ENCODE measurements around the gene GSK3B. TPM values are rescaled to one million over a fixed set of nuclear protein-coding genes. Genes with fewer than 3 reads are reported as not detected.

Gene GSK3B
- total RNA-seq, 1 experiment from 2014 or later: 56.5 TPM

GRCh38 chr3:119794401-119794800 lies 299.8 kb downstream of the GSK3B start:
- no peak overlapping the region for H2BK12ac ChIP-seq (ENCODE audit: insufficient read length, low read depth, low read length)
- no peaks in the 10 kb centered on the region for H3K79me1 ChIP-seq (ENCODE audit: insufficient read depth, low read depth, low read length, poor library complexity, severe bottlenecking)
- no peaks in the 10 kb centered on the region for H3K79me2 ChIP-seq (ENCODE audit: insufficient read depth, low read length)
- H3K27me3 ChIP-seq (ENCODE audit: insufficient read depth, low read length): no peaks in the 10 kb centered on the region
- TF ChIP-seq, protein P1, sequence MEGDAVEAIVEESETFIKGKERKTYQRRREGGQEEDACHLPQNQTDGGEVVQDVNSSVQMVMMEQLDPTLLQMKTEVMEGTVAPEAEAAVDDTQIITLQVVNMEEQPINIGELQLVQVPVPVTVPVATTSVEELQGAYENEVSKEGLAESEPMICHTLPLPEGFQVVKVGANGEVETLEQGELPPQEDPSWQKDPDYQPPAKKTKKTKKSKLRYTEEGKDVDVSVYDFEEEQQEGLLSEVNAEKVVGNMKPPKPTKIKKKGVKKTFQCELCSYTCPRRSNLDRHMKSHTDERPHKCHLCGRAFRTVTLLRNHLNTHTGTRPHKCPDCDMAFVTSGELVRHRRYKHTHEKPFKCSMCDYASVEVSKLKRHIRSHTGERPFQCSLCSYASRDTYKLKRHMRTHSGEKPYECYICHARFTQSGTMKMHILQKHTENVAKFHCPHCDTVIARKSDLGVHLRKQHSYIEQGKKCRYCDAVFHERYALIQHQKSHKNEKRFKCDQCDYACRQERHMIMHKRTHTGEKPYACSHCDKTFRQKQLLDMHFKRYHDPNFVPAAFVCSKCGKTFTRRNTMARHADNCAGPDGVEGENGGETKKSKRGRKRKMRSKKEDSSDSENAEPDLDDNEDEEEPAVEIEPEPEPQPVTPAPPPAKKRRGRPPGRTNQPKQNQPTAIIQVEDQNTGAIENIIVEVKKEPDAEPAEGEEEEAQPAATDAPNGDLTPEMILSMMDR (conservative IDR thresholded peaks at IDR 0.05): no peak
- no peaks in the 10 kb centered on the region; a peak in 1 of 5 replicates for H3K9me3 Mint-ChIP-seq
- H2AFZ ChIP-seq (ENCODE audit: low read length): no peak overlapping the region
- peaks cover 14 to 19% of the 10 kb centered on the region in 2 experiments for H3K4me1 Mint-ChIP-seq
- H3K23ac ChIP-seq (ENCODE audit: insufficient read length, low read depth, low read length): no peak overlapping the region
- no peak overlapping the region for H4K91ac ChIP-seq (ENCODE audit: insufficient read length, low read depth, low read length)
- H3K36me3 Mint-ChIP-seq (ENCODE audit: insufficient read depth in 1 of 3, low read depth in 3 of 3): no peaks in the 10 kb centered on the region; a peak in 1 of 7 replicates
- no peak overlapping the region for H3K27ac Mint-ChIP-seq
- no peak overlapping the region for H3K14ac ChIP-seq (ENCODE audit: insufficient read depth, low read length)
- no peak overlapping the region for H3K4me3 Mint-ChIP-seq
- H3K4me2 ChIP-seq (ENCODE audit: insufficient read depth, insufficient read length, low read length): no peak overlapping the region
- no peak overlapping the region for H2BK5ac ChIP-seq (ENCODE audit: insufficient read length, low read length)
- WGBS (ENCODE audit: extremely low coverage, insufficient read length, low lambda C conversion rate): no CpG with 5 or more reads among the region's 2 CpGs
- no peak overlapping the region for H4K5ac ChIP-seq (ENCODE audit: insufficient read length, low read depth, low read length)
- no peaks in the 10 kb centered on the region for H3K9me3 ChIP-seq (ENCODE audit: control insufficient read depth, low read depth, low read length)
- H2AK5ac ChIP-seq (ENCODE audit: insufficient read length, low read length): no peak overlapping the region
- no peak overlapping the region for H2BK15ac ChIP-seq (ENCODE audit: low read depth, low read length)
- H4K20me1 ChIP-seq (ENCODE audit: control insufficient read depth, insufficient read depth, insufficient read length): no peaks in the 10 kb centered on the region
- no peak overlapping the region for H4K8ac ChIP-seq (replicated peaks; ENCODE audit: insufficient read length, low read depth, low read length)
- H3T11ph ChIP-seq (ENCODE audit: low read length): no peak overlapping the region
- no peak for DNase-seq
- H3K27me3 Mint-ChIP-seq (ENCODE audit: low read depth): no peaks in the 10 kb centered on the region
- H3K56ac ChIP-seq (ENCODE audit: insufficient read length, low read depth, low read length): no peak overlapping the region
- no peak overlapping the region for H3K4ac ChIP-seq (ENCODE audit: low read depth, low read length)
- H3K18ac ChIP-seq (ENCODE audit: insufficient read length, low read depth, low read length): no peak overlapping the region
- no peak overlapping the region for H2BK120ac ChIP-seq (ENCODE audit: low read depth, low read length, poor library complexity, severe bottlenecking)
- H2BK20ac ChIP-seq (ENCODE audit: low read depth, low read length, poor library complexity, severe bottlenecking): no peak overlapping the region
- H3K9ac ChIP-seq (ENCODE audit: extremely low read depth, insufficient read length, low read length): no peak overlapping the region
- peaks cover 3% of the 10 kb centered on the region; the same call in 1 of the 2 replicates for H3K4me1 ChIP-seq (ENCODE audit: insufficient read depth, low read length)
- H3K27ac ChIP-seq (ENCODE audit: insufficient read length, low read depth, low read length): no peak overlapping the region
- H3K23me2 ChIP-seq (ENCODE audit: insufficient read length, low read depth, low read length, poor library complexity, severe bottlenecking): no peaks in the 10 kb centered on the region
